ENCODE data around the gene GALNT2.

- TF ChIP-seq REST (IDR thresholded peaks at IDR 0.05; ENCODE audit: insufficient read depth in 1 of 2, low read depth in 2 of 2, low read length in 1 of 2) (no peak), CTCF (IDR thresholded peaks at IDR 0.05) (no peak), SIN3A (IDR thresholded peaks at IDR 0.05; ENCODE audit: borderline replicate concordance, insufficient read depth, low read depth, low read length) (no peak), POLR2AphosphoS5 (IDR thresholded peaks at IDR 0.05; ENCODE audit: low read depth, low read length) (no peak), TCF7L2 (IDR thresholded peaks at IDR 0.05; ENCODE audit: low read depth, low read length) (no peak)
Observed at GRCh38 chr1:230073371-230074035, 6.5 kb downstream of the GALNT2 start.
